Stimulated activated naive CD4-positive, alpha-beta T cell treated with Interleukin-2 at 50 U/mL for 16 hours (primary cell): ENCODE data around the gene SRGAP2.
"Not testable (repeated sequence)": the region's sequence is repeated elsewhere in the genome, so short reads cannot be mapped to it uniquely, and the experiment has no call there.

Experiments used
- DNase-seq: peaks from one replicate; lab custom pipeline; 2025; lab: John Stamatoyannopoulos, UW

The SRGAP2 gene

GRCh38 chr1:206205569-206205968 is 2.2 kb downstream of the SRGAP2 start:
- not testable (repeated sequence) for DNase-seq

DNA sequence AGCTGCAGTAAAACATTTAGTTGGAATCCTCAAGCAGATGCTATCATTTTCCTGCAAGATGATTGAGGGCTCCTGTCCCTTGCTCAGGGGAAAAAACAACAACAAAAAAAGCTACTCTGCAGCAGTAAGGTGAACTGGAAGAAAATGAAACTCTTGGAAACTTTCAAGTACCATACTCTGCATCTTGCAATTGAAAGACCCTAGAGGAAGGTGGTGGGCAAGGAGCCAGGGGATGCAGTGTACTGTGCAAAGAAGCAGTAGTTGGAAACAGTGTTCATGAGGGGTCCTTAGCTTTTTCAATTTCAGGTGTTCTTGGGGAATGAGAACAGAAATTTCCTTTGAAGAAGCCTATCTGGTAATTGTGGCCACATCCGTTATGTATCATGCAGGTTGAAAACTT is 7.5 kb downstream of the SRGAP2 start:
- not testable (repeated sequence) for DNase-seq

- not testable (repeated sequence) for DNase-seq
Observed at GRCh38 chr1:206215600-206216392, 12.5 kb downstream of the SRGAP2 start.

DNA sequence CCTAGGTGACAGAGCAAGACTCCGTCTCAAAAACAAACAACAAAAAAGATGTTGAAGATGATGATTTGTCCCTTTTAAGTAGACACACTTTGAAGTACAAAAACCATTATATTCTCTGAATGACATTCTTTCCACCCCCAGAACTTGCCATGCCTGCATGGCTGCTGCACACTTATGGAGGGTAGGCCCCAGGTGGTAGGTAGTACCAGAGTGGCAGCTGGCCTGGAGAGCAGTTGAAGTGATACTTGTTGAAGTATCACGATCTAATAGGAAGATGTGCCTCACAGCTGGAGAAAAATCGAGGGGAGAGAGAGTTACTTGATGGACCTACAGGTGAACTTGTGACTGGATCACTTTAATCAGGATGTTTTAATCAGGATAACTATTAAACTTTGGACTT is 14.9 kb downstream of the SRGAP2 start:
- DNase-seq: not testable (repeated sequence)

GRCh38 chr1:206218765-206219164 is 15.4 kb downstream of the SRGAP2 start:
- not testable (repeated sequence) for DNase-seq

- DNase-seq: not testable (repeated sequence)
Observed at GRCh38 chr1:206219514-206220331, 16.4 kb downstream of the SRGAP2 start.

GRCh38 chr1:206220332-206221000 is 17.1 kb downstream of the SRGAP2 start:
- DNase-seq: not testable (repeated sequence)

DNA sequence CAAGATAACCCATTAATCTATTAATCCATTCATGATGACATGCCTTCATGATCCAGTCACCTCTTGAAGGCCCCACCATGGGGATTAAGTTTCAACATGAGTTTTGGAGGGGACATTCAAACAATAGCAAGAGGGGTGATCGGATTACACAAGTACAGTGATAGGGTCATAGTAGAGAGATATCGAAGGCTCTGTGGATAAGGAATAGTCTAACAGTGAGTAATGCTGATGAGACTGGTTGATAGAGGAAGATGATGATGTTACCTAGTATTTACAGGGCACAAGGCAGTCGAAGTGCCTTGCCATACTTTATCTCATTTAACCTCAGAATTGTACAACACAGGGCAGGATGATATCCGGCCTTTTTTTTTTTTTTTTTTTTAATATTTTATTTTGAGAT is 18.2 kb downstream of the SRGAP2 start:
- not testable (repeated sequence) for DNase-seq

- DNase-seq: not testable (repeated sequence)
Observed at GRCh38 chr1:206224190-206224776, 20.9 kb downstream of the SRGAP2 start.

GRCh38 chr1:206225386-206225785 is 22.0 kb downstream of the SRGAP2 start:
- not testable (repeated sequence) for DNase-seq

DNA sequence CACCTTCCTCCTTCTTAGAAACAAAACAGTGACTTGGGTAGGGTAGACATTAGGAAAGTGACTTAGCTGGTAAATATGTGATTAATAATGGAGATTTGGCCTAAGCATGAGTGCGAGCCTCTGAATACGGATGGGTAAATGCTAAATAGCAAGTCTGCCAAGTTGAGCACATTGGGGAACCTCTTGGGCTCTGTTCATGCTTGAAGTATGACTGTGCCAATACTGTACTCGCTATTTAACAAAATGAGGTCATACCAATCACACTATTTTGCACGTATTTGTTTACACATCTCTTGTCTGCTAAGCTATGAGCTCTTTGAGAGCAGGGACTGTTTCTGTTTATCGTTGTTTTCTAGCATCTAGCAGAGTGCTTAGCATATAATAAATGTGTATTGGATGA is 23.5 kb downstream of the SRGAP2 start:
- DNase-seq: not testable (repeated sequence)

DNA sequence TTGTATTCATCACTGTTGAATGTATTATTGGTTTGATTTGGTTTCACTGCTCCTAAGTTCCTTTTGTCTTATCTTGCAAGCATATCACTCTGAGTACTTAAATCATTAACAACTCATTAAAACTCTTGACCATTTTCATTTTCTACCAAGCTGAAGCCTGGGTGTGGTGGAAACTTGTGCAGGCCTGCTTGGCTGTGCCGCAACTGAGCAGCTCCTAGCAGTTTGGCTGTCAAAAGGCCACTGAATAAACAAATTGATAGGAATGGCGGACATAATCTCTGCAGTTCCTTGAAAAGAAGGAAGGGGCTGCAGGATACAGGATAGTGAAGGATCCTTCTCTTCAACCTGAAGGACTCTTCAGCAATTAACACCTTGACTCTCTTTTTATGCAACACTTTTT is 25.9 kb downstream of the SRGAP2 start:
- DNase-seq: not testable (repeated sequence)

- DNase-seq: not testable (repeated sequence)
Observed at GRCh38 chr1:206231989-206232388, 28.6 kb downstream of the SRGAP2 start.

DNA sequence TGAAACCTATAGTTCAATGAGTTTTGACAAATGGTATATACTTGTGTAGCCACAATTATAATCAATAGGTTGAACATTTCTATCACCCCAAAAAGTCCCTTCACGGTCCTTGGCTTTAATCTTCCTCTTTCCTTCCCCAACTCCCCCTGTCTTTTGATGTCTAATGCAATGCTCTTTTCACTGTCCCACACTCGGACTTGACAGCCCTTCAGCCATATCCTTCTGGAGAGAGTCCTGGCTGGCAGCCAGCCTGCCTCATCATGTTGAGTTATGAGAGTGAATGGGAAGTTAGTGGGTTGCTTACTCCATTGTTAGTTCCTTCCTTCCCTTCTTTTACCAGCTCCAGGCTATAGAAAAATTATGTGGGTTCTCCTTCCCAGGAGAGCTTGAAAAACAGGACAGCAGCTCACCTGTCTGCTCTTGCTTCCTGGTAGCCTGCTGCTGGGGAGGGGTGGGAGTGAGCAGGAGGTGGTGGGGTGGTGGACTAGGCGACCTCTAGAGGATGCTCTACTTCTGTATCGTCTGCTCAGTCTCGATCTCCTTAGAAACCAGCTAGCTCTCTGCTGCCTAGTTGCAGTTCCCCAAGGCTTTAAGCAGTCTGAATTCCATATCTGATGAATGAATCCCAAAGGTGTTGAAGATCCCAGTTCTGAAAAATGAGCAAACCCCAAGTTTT is 29.8 kb downstream of the SRGAP2 start:
- not testable (repeated sequence) for DNase-seq

DNA sequence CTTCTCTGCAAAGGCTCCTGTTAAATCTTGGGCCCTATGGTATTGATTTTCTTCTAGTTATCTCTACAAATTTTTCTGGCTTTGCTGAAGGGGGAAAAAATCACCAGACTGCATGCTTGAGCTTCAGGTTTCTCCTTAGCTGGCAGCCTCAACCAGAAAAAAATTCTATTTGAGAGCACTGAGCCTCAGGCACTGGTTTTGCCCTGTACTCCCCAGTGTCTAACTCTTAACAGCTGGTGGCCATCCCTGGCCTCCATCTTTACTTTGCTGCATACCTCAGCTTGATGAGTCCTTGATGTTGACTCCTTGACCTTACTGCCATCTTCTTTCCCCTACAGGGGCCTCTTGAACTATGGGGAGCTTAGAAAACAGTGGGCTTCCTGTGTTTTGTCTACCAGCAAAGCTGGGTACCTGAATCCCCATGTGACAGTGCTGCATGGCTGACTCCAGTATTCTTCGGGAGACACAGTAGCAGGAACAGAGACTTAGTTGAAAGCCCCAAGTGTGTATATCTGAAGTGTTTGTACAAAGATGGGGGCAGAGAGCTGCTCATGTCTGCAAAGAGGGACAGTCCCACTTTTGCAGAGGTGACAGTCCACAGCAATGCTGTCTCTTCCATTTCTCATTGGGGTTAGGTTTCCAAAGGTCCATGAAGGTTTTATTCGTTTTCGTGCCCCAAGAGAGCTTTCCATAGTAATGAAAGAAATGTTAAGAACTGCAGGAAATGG is 31.0 kb downstream of the SRGAP2 start:
- not testable (repeated sequence) for DNase-seq

DNA sequence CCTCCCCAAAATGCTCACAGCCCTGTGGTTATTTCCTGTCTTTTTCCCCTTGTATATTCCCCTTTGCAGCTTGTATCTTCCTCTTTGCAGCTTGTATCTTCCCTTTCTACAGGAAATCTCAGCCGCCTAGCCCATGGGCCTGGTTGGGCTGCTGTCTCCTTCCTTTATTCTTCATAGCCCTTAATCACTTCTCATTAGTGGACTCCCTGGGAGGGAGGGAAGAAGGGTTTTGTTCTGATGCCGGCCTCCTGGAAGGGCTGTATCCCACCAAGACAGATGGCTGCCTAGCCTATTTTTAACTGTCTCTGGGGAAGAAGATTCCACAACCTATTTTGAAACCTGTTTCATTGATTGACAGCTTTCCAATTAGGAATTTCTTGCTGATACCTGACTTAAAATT is 31.8 kb downstream of the SRGAP2 start:
- DNase-seq: not testable (repeated sequence)

DNA sequence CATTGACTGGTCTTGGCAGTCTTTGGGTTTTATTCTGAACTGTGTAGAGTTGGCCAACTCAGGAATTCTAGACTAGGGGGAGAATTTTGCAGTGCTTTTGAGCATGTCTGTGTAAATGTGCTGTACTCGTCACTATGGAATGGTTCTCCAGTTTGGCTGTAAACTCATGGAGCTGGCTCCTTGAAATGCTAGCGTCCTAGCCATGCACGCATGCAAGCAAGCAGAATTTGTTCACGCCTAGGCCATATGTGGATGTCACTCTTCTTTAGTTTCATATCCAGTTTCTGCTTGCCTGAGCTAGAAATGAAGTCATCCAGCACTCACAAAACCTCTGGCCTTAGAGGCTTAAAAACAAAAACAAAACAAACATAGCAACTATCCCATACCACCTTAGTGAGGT is 36.9 kb downstream of the SRGAP2 start:
- DNase-seq: not testable (repeated sequence)

- DNase-seq: not testable (repeated sequence)
Observed at GRCh38 chr1:206243335-206243734, 40.0 kb downstream of the SRGAP2 start.

DNA sequence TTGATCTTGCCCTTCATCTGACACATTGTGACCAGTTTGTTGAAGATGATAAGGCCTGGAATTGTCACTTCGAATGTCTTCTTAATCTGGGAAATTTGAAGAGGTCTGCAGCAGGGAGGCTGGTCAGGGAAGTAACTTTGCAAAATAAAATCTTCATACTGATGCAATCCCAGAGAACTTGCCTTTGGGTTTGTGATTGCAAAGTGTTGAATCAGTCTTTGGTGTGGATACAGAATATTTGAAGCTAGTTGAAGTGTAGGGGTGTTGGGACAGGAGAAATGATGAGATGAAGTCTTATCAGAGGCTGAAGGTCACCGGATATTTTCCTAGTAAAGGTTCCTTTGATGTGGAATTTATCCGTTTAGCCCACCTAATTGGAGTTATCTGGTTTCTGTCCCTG is 42.1 kb downstream of the SRGAP2 start:
- DNase-seq: not testable (repeated sequence)

DNA sequence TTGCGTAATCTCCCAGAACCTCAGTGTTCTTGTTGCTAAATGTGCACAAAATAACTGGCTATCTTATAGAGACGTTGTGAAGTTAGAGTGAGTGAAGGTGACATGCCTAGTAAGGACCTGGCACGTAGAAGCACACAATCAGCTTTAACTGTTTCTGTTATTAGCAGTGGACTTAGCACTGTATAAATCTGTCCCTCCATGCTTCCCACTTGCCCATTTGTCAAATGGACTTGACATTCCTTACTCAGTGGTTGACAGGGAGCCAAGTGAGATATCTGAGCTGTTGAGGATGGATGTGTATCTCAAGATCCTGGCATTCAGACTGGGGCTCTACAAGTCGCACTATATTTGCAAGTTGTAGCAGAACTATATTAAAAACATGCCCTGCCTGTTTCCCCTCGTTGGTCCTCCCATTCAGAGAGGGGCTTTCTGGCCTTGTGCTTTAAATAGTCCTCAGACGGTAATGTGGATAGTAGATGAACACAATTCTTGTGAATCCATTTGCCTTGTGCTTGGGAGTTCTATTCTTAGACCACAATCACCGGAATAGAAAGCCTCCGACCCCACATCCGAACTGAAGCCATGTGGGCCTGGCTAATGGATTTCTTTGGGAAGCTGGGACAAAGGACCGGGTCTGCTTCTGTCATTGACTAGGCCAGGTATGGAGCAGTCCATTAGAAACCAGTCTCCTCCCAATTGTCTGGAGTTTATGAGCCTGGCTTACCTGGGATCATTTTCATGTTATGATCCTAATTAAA is 43.0 kb downstream of the SRGAP2 start:
- DNase-seq: not testable (repeated sequence)
